Colon (tissue), 2 donors: ENCODE results near the gene GDF7.

ENCODE experiments used
- FAIRE-seq: peaks from 2 replicates; lab custom pipeline; 2012; peaks lifted over from hg19 to GRCh38; lab: Jason Lieb, UNC
- donor health status: control.
- donor health status: control.

The GDF7 gene

DNA sequence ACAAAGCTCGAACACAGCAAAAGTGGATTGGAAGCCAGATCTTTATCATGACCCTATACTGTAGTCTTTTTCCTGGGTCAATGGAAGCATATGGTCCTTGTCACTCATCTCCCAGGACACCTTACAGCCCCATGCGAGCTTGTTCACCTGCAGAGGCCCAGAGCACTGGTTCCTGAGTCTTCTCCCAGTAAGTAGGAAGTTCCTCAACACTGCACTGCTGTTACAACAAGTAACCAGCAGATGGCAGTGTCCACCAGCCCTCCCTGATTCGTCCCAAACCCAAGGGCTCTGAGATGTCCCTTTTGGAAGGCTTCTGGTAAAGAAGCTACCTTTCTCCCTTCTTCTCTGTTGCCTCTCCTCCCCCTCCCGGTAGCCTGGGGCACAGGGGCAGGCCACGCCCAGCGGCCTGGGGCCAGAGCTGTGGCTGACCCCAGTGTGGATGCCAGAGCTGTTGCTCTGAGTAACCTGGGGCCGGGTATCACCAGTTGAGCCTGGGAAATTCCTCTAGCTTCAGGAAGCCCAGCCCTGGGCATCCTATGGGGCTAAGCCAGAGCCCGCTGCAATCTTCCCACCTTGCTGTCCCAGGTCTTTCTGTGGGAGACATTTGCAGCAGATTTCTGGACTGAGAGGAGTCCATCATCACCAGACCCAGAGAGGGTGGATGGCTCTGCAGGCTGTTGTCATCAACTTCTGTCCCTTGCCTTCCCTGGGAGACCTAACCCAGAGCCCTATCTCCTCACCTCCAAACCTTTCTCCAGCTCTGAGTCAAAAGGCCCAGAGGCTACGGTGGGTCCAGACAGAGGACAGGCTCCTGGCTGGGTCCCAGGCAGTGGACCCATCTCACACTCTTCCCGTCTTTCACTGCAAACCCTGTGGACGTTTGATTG, 5.3 kb upstream of the GDF7 start:
- FAIRE-seq: no peak

DNA sequence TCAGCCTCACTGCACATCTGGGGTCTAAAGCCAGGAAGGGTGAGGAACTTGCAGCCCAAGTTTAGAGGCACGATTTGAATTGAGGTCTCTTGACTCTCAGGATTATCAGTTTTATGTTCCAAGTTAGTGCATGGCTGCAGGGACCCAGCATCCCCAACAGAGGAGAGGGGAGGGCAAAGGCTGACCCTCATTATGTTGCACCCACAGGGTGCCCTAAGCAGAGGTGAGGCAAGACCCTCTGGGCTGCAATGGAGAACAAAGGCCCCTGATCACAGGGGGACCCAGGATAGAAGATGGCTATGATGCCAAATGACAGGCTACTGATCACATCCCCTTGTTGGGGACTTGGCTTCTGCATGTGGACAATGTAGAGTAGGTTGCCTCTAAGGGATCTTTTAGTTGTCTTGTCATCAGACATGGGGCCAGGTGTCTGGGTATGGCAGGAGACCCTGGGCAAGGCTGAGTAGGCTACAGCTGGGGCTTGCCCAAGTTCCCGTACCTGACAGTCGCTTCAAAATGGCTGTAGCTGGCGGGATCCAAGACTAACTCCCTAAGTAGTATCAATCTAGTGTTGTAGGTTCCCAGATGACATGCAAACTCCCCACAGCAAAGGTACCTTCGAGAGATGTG, 4.5 kb upstream of the GDF7 start:
- FAIRE-seq: no peak

DNA sequence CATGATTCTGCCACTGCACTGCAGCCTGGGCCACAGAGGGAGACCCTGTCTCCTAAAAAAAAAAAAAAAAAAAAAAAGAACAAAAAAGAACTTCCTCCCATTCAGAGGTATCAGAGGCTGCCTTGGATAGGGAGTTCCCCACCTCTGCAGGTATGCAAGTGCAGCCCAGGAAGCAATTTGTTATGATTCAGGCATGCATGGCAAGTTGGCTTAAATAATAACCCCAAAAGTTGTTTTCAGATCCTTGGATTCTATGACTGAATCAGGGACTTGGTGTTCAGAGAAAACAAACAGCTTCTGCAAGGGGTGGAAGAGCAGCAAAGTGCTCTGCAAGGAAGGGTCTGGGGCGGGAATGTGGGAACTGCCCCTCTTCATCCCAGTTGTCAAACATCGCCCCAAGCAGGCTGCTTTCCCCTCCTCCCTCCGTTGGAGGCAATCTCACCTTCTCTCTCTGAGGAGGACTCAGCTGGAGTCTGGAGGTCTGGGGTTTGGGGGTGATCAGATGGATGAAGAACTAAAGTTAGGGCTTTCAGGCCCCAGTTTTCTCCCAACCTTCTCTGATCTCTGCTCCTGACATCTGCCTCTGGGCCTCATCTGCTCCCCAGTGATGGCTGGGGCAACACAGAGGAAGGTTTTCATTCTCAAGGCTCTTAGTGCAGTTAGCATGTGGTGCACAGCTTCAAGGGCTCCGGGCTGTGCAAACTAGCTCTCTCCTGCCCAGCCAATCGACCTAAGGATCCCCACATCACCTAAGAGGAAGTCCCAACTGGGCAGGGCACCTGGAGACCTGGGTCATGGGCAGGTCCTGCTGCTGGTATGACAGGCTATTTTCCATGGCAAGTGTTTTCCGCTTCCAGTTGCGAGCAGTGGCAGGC, 3.5 kb upstream of the GDF7 start:
- FAIRE-seq: no peak

DNA sequence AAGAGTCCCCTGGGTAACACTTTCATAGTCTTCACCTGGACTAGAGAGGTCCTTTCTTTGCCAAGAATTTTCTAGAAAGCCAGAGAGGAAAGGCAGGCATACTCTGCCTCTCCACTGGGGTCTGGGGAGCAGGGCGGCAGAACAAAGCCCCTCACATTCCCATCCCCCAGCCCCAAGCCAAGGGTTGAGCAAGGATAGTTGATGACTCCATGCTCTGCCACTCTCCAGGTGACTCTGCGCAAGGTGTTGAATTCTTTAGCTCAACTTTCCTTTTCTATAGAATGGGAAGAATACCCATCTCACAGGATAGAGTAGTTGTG, 2.9 kb upstream of the GDF7 start:
- no peak for FAIRE-seq

DNA sequence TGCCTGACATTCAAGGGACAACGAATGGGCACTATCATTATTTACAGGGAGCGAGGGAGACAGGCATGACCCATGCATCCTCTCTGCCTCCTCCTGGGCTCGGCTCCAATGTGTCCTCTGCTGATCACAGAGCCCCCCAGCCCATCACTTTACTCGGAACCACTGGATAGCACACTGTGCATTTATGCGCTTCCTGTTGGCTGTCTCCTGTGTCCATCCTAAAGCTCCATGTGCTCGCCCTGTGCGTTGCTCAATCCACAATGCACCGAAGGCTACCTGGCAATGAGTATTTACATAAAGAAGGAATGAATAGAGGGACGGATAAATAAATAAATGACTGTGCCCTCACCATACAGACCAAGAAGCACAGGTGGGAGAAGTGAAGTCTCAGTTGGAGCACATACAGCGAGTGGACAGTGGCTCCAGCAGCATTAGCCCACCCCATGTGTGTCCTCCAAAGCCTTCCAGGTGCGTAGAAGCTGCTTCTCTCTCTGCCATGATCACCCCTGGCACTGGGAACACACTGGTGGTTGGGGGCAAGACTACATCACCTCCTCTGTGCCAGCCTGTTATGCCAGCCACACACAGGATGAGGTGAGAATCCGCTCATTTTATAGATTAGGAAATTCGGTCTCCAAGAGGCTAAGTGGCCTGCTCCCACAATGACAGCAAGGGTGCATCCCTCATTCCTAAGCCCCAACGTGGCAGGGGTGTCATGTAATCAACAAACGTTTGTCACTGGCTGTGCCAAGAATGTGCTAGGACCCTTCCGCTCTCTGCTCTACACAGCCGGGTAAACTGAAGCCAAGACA, 2.3 kb upstream of the GDF7 start:
- FAIRE-seq: no peak

DNA sequence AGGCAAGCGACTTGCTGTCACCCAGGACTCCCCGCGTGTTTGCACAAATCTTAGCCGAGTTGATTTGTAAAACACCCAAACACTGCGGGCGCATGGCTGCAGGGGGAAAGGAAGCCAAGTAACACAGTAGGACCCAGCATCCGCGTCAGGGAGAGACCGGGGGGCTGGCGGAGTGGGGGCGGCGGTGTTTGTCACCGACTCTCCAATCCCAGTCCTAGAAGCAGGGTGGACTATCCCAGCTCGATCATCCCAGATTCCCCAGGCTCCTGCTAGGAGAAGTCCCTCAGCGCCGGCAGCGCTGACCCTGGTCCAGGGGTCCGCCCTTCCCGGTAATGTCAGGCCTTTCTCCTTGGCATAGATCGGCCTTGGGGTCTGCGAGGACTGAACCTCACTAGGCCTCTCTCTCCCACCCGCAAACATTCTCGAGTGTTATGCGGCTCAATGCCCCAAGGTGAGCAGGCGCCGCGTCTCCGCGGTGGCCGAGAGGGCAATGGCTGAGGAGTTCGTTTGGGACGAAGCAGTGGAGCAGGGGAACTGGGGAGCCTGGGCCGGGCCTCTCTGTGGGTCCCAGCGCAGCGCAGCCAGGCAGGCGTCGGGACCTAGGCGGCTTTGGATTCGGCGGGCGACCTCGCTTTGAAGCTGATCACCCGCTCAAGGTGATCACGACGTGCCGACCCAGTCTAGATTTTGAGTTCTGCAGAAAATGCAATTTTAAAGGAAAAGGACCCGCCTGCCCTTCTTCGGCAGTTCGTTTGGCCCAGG, 1.5 kb upstream of the GDF7 start:
- no peak for FAIRE-seq

DNA sequence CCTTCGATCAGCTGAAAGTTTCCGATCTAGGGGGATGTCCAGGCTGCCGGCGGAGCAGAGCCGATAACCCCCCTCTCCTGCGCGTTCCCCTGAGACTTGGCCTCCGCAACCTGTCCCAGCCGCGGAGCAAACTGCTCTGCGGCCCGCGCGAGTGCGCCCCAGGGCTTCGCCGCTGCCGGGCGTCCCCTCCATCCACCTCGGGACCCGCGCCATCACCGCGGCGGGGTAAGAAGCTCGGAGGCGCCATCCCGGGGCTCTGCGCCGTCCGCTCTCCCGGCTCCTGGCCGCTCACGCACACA, 990 bp upstream of the GDF7 start:
- no peak for FAIRE-seq

DNA sequence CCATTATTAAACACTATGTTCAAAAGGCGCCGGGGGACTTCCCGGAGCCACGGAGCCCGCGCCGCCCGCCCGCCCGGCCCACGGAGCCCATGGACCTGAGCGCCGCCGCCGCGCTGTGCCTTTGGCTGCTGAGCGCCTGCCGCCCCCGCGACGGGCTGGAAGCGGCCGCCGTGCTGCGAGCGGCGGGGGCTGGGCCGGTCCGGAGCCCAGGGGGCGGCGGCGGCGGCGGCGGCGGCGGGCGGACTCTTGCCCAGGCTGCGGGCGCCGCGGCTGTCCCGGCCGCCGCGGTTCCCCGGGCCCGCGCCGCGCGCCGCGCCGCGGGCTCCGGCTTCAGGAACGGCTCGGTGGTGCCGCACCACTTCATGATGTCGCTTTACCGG, 197 bp downstream of the GDF7 start:
- no peak for FAIRE-seq

DNA sequence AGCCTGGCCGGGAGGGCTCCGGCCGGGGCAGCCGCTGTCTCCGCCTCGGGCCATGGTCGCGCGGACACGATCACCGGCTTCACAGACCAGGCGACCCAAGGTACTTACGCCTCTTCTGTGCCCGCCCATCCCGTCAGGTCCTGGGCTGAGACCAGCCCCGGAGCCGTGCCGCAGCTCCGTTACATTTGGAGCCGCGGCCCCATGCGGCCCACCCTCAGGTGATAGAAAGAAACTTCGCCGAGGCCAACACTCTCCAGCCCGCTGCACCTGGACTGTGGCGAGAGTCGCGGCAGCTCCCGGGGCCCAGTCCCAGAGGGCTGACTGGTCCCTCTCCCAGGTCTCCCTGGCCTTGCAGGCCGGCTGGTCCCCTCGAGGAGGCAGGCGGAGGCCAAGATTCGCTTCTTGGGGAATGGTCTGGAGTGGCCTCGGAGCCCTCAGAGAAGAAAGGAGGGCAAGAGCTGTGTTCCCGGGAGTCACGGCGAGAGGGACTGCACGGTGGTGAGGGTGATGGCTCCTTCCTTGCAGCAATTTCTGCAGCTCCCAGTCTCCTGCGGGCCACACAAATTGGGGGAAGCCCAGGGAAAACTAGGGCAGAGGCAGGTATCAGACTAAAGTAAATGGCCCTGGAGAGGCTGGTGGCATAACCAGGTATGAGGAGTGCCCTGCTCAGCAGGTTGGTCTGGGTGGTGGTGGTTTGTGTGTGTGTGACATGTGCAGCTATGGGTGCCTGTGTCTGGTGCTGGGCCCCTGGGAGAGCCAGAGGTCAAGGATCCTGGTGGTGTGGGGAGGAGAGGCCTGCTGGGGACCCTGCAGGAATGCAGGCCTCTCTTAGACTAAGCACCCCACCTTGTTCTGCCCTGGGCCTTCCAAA, 822 bp downstream of the GDF7 start:
- no peak for FAIRE-seq

DNA sequence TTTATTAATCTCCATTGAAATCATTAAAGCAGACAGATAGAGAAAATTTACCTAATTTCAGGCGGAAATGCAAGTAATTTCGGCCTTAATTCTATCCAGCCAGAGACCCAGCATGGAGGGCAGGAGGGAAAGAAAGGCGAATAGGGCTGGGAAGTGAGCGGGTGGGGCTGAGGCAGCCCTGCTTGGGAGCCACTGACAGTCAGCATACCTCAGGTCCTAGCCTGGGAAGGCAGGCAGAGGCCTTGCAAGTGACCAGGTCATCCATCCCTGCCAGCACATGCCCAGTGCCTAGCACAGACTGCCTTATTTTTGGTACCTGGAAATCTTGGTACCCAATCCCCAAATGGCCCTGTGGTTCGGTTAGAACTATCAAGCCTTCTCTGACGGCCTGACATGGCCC, 1.5 kb downstream of the GDF7 start:
- no peak for FAIRE-seq

DNA sequence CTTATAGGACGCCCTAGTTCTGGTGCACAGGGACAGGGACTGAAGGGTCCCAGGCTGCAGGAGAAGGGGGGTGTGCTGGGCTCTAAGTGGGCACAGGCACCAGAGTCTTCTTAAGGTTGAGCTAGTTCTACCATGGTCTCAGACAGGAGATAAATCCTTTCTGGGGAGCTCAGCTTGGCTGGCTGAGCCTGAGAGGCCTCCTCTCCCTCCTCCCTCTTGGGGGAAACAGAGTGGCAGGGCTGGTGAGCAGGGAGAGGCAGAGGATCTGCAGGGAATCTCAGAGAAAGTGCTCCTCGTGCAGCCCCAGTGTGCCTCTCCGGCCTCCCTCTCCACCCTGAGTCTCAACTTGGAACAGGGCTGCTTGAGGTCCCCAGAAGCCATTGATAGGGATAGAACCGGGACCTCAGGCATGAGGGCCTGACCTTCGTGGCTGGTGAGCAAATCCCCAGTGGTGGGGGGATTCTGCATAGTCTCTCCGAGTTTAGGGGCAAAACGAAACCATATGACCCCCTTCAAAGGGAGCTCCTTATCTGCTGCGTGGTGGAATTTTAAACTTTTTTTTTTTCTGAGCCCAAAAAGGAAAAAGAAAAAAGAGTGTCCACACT, 2.0 kb downstream of the GDF7 start:
- no peak for FAIRE-seq

DNA sequence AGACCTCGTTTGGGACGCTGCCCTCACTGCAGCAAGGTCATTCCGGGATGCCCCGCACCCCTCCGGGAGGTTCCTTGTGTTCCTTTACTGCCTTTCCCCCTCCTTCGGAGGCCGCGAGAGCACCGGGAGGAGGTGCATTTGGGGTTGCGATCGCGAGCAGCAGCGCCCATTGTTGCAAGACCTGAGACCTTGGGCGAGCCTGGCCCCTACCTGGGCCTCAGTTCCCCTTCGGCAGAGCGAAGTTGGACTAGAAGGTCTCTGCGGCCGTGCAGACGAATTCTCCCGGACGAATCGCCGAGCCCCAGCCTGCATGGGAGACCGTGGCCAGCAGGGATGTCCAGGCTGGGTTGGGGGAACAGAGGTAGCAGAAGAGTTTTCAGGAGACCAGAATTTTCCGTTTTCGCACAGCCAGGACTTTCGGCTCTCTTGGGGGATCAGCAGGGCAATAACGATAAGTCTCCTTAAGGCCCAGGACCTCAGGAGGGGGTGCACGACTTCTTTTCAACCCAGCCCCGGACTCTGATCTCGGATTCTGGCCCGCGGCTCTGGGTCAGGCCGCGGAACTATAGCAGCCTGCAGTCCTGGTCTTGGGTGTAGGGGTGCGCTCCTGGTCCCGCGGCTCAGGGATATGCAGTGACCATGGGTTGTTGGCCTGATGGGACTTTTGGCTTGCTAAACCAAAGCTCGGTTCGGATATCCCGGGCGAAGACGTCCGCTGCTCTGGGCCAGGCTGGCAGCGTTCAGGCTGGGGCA, 2.8 kb downstream of the GDF7 start:
- FAIRE-seq: no peak

DNA sequence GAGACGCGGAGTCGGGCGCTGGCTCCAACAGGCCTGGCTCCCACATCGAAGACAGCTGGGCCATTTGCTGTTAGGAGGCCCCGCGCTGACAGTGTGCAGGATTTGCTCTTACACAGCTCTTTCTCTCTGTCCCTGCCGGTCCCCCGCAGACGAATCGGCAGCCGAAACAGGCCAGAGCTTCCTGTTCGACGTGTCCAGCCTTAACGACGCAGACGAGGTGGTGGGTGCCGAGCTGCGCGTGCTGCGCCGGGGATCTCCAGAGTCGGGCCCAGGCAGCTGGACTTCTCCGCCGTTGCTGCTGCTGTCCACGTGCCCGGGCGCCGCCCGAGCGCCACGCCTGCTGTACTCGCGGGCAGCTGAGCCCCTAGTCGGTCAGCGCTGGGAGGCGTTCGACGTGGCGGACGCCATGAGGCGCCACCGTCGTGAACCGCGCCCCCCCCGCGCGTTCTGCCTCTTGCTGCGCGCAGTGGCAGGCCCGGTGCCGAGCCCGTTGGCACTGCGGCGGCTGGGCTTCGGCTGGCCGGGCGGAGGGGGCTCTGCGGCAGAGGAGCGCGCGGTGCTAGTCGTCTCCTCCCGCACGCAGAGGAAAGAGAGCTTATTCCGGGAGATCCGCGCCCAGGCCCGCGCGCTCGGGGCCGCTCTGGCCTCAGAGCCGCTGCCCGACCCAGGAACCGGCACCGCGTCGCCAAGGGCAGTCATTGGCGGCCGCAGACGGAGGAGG, 3.5 kb downstream of the GDF7 start:
- FAIRE-seq: no peak

DNA sequence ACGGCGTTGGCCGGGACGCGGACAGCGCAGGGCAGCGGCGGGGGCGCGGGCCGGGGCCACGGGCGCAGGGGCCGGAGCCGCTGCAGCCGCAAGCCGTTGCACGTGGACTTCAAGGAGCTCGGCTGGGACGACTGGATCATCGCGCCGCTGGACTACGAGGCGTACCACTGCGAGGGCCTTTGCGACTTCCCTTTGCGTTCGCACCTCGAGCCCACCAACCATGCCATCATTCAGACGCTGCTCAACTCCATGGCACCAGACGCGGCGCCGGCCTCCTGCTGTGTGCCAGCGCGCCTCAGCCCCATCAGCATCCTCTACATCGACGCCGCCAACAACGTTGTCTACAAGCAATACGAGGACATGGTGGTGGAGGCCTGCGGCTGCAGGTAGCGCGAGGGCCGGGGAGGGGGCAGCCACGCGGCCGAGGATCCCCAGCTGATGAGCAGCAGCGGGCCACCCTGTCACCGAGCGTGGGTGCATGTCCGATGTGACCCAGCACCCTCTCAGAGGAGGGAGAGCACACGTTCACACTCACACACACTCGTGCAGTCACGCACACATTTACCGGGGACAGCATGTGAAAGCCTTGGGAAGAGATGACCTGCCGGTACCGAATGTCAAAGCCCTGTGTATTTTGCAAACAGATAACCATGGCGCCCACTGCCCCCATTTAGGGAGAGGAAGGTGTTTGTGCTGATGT, 4.2 kb downstream of the GDF7 start:
- FAIRE-seq: no peak

DNA sequence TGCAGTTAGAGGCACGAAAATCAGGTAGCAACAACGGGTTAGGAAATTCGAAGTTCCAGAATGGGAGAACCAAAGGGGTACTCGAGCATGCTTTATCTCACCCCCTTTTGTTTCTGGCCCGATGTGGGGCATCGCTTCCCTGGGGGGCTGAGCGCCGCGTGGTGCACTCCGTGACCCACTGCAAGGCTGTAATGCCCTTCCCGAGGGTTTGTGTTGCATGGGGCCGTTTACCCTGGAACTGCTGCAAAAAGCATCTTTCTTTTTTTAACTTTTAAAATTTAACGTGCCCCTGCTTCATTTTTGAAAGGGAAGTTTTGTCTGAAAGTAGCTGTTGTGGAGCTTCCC, 4.8 kb downstream of the GDF7 start:
- no peak for FAIRE-seq

DNA sequence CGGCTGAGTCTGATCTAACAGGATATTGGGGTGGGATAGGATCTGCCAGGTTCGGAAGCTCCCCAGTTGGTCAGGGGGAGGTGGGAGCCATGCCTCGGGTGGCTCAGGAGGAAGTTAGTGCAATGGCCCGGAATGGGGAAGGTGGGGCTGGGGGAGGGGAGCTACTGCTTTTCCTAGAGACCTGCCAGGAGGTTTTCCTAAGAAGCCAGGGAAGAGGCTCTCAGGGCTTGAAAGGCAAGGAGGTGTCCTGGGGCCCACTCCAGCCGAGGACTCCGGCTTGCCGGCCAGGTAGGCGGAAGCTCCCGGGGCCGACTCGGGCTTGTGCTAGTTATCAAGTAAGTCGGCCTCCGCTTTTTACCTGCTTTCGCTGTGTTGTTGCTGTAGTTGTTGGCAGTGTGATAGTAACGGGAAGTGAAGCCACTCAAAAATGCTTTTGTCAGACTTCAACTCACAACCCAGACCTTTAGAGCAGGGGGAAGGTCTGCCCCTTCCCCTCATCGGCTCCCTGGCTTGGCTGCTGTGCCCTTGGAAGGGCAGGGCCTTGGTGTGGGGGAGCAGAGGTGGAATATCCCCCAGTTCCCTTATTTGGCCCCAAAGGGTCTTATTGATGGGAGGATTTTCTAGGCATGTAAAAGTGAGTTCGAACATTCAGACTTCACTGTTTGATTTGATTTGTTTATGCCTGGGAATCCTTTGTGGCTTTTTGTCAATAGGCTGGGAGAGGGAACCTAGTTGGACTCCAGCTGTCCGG, 5.4 kb downstream of the GDF7 start:
- FAIRE-seq: no peak

DNA sequence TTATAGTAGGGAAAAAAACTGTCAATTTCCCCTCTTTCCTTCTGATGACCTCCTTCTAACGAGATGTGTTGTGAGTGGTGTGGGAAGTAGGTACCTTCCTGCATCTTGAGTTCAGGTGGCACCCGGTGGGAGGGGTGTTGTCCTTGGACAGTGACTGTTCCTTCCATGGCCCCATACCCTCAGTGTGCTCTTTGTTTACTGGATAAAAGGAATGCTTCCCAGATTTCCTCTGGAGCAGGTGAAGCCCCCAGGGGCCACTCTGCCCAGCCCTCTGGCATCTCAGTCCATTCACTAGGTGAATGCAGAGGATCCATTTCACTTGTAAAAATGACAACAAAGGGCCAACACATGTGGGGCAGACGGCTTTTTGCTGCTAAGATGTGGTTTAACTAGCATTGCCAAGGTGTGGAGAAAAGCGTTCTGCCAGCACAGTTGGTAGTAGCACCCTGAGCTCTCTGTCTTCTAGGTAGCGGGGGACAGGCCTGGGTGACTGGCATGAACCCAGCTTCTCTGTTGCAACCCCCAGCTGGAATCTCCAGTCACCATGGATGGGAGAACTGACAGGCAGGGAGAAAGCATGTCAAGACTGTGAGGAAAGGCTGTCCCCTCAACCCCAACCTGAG, 6.9 kb downstream of the GDF7 start:
- FAIRE-seq: no peak
